IMR-90 (cell line): ENCODE data around the gene AOPEP.

Source experiments
- BHLHE40 ChIP-seq: fragments of 150-350 bp; IDR thresholded peaks from 2 replicates; pipeline ENCODE4 v1.6.1; 2016; ENCODE audit warnings: mild to moderate bottlenecking, low read depth, low read length
- CEBPB ChIP-seq: IDR thresholded peaks from 2 replicates; pipeline ENCODE4 v1.6.1; 2012; ENCODE audit warnings: low read depth, low read length, improper control_type of control experiment
- CHD1 ChIP-seq: IDR thresholded peaks from 2 replicates; pipeline ENCODE4 v1.6.1; 2012; ENCODE audit warnings: low read depth, low read length, improper control_type of control experiment
- FOS ChIP-seq: fragments of 150-350 bp; IDR thresholded peaks from 2 replicates; pipeline ENCODE4 v1.6.1; 2016; ENCODE audit warnings: low read depth, low read length
- MXI1 ChIP-seq: IDR thresholded peaks from 2 replicates; pipeline ENCODE4 v1.6.1; 2012; ENCODE audit warnings: low read depth, mild to moderate bottlenecking, low read length, moderate library complexity, borderline replicate concordance
- NFE2L2 ChIP-seq: fragments of 150-350 bp; IDR thresholded peaks from 2 replicates; pipeline ENCODE4 v1.6.1; 2016; ENCODE audit warnings: low read depth, mild to moderate bottlenecking, low read length
- POLR2A ChIP-seq: IDR thresholded peaks from 2 replicates; pipeline ENCODE4 v1.6.1; 2012; ENCODE audit warnings: mild to moderate bottlenecking, low read depth, low read length
- RAD21 ChIP-seq: IDR thresholded peaks from 2 replicates; pipeline ENCODE4 v1.6.1; 2012; ENCODE audit warnings: low read length, improper control_type of control experiment
- RCOR1 ChIP-seq: IDR thresholded peaks from 2 replicates; pipeline ENCODE4 v1.6.1; 2012; ENCODE audit warnings: mild to moderate bottlenecking, low read length, improper control_type of control experiment; ENCODE audit not compliant: insufficient replicate concordance
- RFX5 ChIP-seq: IDR thresholded peaks from 2 replicates; pipeline ENCODE4 v1.8.0; 2012; ENCODE audit warnings: low read depth, mild to moderate bottlenecking, low read length, moderate library complexity
- SMC3 ChIP-seq: fragments of 150-350 bp; IDR thresholded peaks from 2 replicates; pipeline ENCODE4 v1.6.1; 2016; ENCODE audit warnings: low read depth, mild to moderate bottlenecking, antibody characterized with exemption, low read length, moderate library complexity
- TF ChIP-seq, protein P1 (sequence below): conservative IDR thresholded peaks from 2 replicates; pipeline ENCODE4 v1.5.1; 2012; ENCODE audit warnings: mild to moderate bottlenecking, low read depth, low read length, improper control_type of control experiment

DNA sequence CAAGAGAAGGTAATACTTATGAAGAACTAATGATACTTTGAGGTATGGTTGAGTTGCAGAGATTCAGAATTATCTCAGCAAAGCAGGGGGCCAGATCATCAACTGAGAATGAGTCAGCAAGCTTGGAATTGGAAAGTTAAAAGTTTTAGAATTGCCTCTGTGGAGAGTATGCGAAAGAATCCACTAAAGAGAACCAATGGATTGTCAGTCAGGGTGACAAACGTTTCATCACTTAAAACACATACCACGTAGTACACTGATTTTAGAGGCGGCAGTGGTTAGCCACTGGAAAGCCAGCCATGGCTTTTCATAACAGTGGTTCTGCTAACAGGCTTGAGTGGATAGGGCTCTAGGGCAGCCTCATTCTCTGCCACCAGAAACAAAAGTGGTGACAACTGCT, 30.7 kb downstream of the AOPEP start:
- TF ChIP-seq, protein P1, sequence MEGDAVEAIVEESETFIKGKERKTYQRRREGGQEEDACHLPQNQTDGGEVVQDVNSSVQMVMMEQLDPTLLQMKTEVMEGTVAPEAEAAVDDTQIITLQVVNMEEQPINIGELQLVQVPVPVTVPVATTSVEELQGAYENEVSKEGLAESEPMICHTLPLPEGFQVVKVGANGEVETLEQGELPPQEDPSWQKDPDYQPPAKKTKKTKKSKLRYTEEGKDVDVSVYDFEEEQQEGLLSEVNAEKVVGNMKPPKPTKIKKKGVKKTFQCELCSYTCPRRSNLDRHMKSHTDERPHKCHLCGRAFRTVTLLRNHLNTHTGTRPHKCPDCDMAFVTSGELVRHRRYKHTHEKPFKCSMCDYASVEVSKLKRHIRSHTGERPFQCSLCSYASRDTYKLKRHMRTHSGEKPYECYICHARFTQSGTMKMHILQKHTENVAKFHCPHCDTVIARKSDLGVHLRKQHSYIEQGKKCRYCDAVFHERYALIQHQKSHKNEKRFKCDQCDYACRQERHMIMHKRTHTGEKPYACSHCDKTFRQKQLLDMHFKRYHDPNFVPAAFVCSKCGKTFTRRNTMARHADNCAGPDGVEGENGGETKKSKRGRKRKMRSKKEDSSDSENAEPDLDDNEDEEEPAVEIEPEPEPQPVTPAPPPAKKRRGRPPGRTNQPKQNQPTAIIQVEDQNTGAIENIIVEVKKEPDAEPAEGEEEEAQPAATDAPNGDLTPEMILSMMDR = no peak
- TF ChIP-seq BHLHE40 = no peak
- no peak for TF ChIP-seq POLR2A
- TF ChIP-seq MXI1 = no peak
- no peak for TF ChIP-seq RFX5
- TF ChIP-seq RAD21 = no peak
- no peak for TF ChIP-seq CEBPB
- no peak for TF ChIP-seq SMC3
- no peak for TF ChIP-seq RCOR1
- TF ChIP-seq CHD1 = no peak
- peak; percentile 50; the same call in 1 of the 2 replicates for TF ChIP-seq FOS
- TF ChIP-seq NFE2L2 = peak; percentile 64; the same call in 1 of the 2 replicates
